Activated T-cell treated with anti-CD3 and anti-CD28 coated beads for 24 hours (primary cell): ENCODE data around the gene TNS3.

Experiments
- DNase-seq: peaks from one replicate; pipeline ENCODE4 v3.0.0-alpha.2; 2020; ENCODE audit warnings: low read depth

TNS3 gene

GRCh38 chr7:47505312-47506007 is 76.5 kb downstream of the TNS3 start:
- no peak for DNase-seq

- DNase-seq = no peak
Measured at GRCh38 chr7:47504551-47505311, 77.2 kb downstream of the TNS3 start.

GRCh38 chr7:47503281-47503680 is 78.6 kb downstream of the TNS3 start:
- no peak for DNase-seq

GRCh38 chr7:47502240-47502877 is 79.6 kb downstream of the TNS3 start:
- no peak for DNase-seq

GRCh38 chr7:47501406-47501805 is 80.5 kb downstream of the TNS3 start:
- no peak for DNase-seq

GRCh38 chr7:47500103-47500563 is 81.8 kb downstream of the TNS3 start:
- DNase-seq = no peak

GRCh38 chr7:47498229-47499056 is 83.5 kb downstream of the TNS3 start:
- no peak for DNase-seq

GRCh38 chr7:47497367-47498096 is 84.4 kb downstream of the TNS3 start:
- no peak for DNase-seq

- no peak for DNase-seq
Measured at GRCh38 chr7:47496666-47497065, 85.2 kb downstream of the TNS3 start.

GRCh38 chr7:47496056-47496665 is 85.8 kb downstream of the TNS3 start:
- DNase-seq = no peak

- no peak for DNase-seq
Measured at GRCh38 chr7:47493976-47494911, 87.7 kb downstream of the TNS3 start.

- DNase-seq = no peak
Measured at GRCh38 chr7:47492716-47493325, 89.1 kb downstream of the TNS3 start.

GRCh38 chr7:47490501-47491265 is 91.2 kb downstream of the TNS3 start:
- DNase-seq = no peak

- no peak for DNase-seq
Measured at GRCh38 chr7:47489624-47490023, 92.3 kb downstream of the TNS3 start.

- no peak for DNase-seq
Measured at GRCh38 chr7:47488969-47489342, 93.0 kb downstream of the TNS3 start.

- DNase-seq = no peak
Measured at GRCh38 chr7:47488201-47488968, 93.5 kb downstream of the TNS3 start.

GRCh38 chr7:47485640-47486435 is 96.1 kb downstream of the TNS3 start:
- DNase-seq = no peak
